Measurements from ENCODE around the gene RASSF7.

- TF ChIP-seq, protein P1, sequence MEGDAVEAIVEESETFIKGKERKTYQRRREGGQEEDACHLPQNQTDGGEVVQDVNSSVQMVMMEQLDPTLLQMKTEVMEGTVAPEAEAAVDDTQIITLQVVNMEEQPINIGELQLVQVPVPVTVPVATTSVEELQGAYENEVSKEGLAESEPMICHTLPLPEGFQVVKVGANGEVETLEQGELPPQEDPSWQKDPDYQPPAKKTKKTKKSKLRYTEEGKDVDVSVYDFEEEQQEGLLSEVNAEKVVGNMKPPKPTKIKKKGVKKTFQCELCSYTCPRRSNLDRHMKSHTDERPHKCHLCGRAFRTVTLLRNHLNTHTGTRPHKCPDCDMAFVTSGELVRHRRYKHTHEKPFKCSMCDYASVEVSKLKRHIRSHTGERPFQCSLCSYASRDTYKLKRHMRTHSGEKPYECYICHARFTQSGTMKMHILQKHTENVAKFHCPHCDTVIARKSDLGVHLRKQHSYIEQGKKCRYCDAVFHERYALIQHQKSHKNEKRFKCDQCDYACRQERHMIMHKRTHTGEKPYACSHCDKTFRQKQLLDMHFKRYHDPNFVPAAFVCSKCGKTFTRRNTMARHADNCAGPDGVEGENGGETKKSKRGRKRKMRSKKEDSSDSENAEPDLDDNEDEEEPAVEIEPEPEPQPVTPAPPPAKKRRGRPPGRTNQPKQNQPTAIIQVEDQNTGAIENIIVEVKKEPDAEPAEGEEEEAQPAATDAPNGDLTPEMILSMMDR (IDR thresholded peaks at IDR 0.05), result no peak
- no peak for TF ChIP-seq POLR2A (IDR thresholded peaks at IDR 0.05)
Observed at GRCh38 chr11:535210-535518, 25.6 kb upstream of the RASSF7 start.
